Prostate gland (tissue), 2 donors: ENCODE data around the gene BRAT1. TPM values are rescaled to one million over a fixed set of nuclear protein-coding genes. Genes with fewer than 3 reads are reported as not detected.

Experiments used
- DNase-seq: peaks from one replicate; pipeline ENCODE4 v3.0.0-alpha.2; 2019; ENCODE audit warnings: low spot score
- H3K27ac ChIP-seq, 2 donors: fragments of 200-600 bp; sonication (generic); 2 replicates each; pipeline ENCODE4 v1.5.1; 2017 to 2019
- H3K27me3 ChIP-seq: fragments of 200-600 bp; sonication (generic); replicated peaks from 2 replicates; pipeline ENCODE4 v1.5.1; 2019; ENCODE audit not compliant: insufficient read depth
- H3K36me3 ChIP-seq, 2 donors: fragments of 200-600 bp; sonication (generic); 1 replicate in 1 of 2; 2 replicates in 1 of 2; pipeline versions ENCODE4 v1.5.1 to v1.8.1; 2017 to 2019
- H3K4me1 ChIP-seq: fragments of 200-600 bp; sonication (generic); replicated peaks from 2 replicates; pipeline ENCODE4 v1.5.1; 2019
- H3K4me3 ChIP-seq, 2 donors: fragments of 200-600 bp; sonication (generic); 2 replicates each; pipeline ENCODE4 v1.5.1; 2017 to 2019
- H3K9me3 ChIP-seq: fragments of 200-600 bp; sonication (generic); 2 replicates; pipeline ENCODE4 v1.5.1; 2017
- POLR2A ChIP-seq: fragments of 450-650 bp; IDR thresholded peaks from one replicate; pipeline ENCODE4 v1.6.1; 2016; ENCODE audit warnings: antibody characterized with exemption, mild to moderate bottlenecking
- POLR2AphosphoS5 ChIP-seq: sonication (generic); formaldehyde crosslinking; IDR thresholded peaks from one replicate; pipeline ENCODE4 v1.6.1; 2017; ENCODE audit warnings: antibody characterized with exemption
- WGBS: methylation state at CpG from one replicate; pipeline ENCODE4 v1.1.5; 2018; 5-methylcytosine and 5-hydroxymethylcytosine counted together
- intact Hi-C: fragments of 100-400 bp; cut with DNase I; formaldehyde crosslinking; loops from one replicate; pipeline ENCODE4 v1.14.2; 2022
- total RNA-seq, 2 donors: library from RNA; depleted of rRNA; stranded (reverse); fragments of >200 nt; gene quantifications; one replicate each; pipeline ENCODE4 v1.1.0, GENCODE V29; 2016
- TF ChIP-seq, protein P1 (sequence below), 4 experiments: fragments of 200-600 bp in 2 of 4; fragments of 450-650 bp in 2 of 4; sonication (generic) in 2 of 4; IDR thresholded peaks; 1 replicate in 3 of 4; 2 replicates in 1 of 4; pipeline ENCODE4 v1.5.1; 2016 to 2019; ENCODE audit warnings: antibody characterized with exemption in 4 of 4, mild to moderate bottlenecking in 2 of 4, moderate library complexity in 2 of 4

BRAT1 gene
- total RNA-seq, 2 donors from 2014 or later, result 83.9 to 113 TPM

DNA sequence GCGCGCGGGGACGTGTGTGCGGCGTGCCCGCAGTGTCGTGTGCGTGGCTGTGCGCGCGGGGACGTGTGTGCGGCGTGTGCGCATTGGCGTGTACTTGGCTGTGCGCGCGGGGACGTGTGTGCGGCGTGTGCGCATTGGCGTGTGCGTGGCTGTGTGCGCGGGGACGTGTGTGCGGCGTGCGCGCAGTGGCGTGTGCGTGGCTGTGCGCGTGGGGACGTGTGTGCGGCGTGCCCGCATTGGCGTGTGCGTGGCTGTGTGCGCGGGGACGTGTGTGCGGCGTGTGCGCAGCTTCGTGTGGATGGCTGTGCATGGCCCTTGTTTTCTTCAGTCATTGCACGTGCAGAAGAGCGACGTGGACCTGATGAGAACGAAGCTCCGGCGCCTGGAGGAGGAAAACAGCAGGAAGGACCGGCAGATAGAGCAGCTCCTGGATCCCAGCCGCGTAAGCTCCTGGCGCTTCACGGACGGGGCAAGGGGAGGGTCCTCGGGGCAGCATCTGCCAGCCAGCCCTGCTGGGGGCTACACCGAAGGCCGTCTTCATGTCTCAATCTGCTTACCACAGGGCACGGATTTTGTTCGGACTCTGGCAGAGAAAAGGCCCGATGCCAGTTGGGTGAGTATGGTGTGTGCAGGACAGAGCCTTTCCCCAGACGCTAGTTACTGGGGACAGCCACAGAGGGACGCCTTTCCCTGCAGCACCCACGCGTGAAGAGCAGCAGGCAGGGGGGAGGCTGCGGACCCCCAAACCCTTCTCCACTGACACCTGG lies 22.8 kb upstream of the BRAT1 start:
- H3K36me3 ChIP-seq, result peaks cover 0 to 8% of the 10 kb centered on the region in 2 donors
- no peak for DNase-seq
- 94% methylated on average over 73 of the region's 73 CpGs for WGBS

DNA sequence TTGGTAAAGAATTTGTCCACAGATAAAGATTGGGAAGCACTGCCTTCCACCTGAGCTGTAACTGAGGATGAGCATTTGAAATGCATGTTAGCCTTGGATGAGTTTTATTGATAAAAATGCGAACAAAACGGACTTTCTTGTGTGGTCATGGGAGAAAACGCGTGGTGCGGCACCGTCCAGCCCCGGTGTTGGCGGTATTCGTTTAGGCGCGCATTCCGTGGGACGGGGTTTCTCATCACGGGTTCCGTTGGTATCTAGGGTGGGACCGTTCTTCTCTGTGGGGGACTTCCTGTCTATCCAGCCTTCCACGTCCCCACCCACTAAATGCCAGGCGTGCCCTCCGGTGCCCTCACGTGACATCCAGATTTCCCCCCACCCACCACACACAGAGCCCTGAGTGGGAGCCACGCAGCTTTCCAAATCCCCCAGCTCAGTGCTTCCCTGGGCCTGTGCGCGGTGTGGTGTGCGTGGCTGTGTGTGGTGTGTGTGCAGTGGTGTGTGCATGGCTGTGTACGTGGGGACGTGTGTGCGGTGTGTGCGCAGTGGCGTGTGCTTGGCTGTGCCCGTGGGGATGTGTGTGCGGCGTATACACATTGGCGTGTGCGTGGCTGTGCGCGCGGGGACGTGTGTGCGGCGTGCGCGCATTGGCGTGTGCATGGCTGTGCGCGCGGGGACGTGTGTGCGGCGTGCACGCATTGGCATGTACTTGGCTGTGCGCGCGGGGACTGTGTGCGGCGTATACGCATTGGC lies 21.6 kb upstream of the BRAT1 start:
- TF ChIP-seq, protein P1, sequence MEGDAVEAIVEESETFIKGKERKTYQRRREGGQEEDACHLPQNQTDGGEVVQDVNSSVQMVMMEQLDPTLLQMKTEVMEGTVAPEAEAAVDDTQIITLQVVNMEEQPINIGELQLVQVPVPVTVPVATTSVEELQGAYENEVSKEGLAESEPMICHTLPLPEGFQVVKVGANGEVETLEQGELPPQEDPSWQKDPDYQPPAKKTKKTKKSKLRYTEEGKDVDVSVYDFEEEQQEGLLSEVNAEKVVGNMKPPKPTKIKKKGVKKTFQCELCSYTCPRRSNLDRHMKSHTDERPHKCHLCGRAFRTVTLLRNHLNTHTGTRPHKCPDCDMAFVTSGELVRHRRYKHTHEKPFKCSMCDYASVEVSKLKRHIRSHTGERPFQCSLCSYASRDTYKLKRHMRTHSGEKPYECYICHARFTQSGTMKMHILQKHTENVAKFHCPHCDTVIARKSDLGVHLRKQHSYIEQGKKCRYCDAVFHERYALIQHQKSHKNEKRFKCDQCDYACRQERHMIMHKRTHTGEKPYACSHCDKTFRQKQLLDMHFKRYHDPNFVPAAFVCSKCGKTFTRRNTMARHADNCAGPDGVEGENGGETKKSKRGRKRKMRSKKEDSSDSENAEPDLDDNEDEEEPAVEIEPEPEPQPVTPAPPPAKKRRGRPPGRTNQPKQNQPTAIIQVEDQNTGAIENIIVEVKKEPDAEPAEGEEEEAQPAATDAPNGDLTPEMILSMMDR (IDR thresholded peaks at IDR 0.05), result no peak
- TF ChIP-seq POLR2A, result no peak
- no peak for TF ChIP-seq POLR2AphosphoS5
- peaks cover 0 to 8% of the 10 kb centered on the region in 2 donors for H3K36me3 ChIP-seq
- intact Hi-C loops, result loop anchor here (10.0 kb wide), 1 partner anchor 278 kb away; no protein-coding TSS in a partner anchor
- WGBS, result 91% methylated on average over 56 of the region's 56 CpGs
- no peaks in the 10 kb centered on the region for H3K4me1 ChIP-seq
- H3K27me3 ChIP-seq, result no peaks in the 10 kb centered on the region
- H3K27ac ChIP-seq, result no peak overlapping the region
- no peak for DNase-seq
- no peaks in the 10 kb centered on the region for H3K9me3 ChIP-seq
- no peak overlapping the region for H3K4me3 ChIP-seq

More for the DNA sequence above, 22.8 kb upstream of the BRAT1 start:
- Histone ChIP-seq H3K4me1 (no peaks in the 10 kb centered on the region), H3K9me3 (no peaks in the 10 kb centered on the region), H3K27me3 (no peaks in the 10 kb centered on the region), H3K4me3 (no peak overlapping the region), H3K27ac (no peak overlapping the region)
- no peak for TF ChIP-seq POLR2A
- TF ChIP-seq POLR2AphosphoS5, result no peak
- TF ChIP-seq, protein P1 (IDR thresholded peaks at IDR 0.05), result no peak
- intact Hi-C loops, result loop anchor here (10.0 kb wide), 1 partner anchor 277 kb away; no protein-coding TSS in a partner anchor

DNA sequence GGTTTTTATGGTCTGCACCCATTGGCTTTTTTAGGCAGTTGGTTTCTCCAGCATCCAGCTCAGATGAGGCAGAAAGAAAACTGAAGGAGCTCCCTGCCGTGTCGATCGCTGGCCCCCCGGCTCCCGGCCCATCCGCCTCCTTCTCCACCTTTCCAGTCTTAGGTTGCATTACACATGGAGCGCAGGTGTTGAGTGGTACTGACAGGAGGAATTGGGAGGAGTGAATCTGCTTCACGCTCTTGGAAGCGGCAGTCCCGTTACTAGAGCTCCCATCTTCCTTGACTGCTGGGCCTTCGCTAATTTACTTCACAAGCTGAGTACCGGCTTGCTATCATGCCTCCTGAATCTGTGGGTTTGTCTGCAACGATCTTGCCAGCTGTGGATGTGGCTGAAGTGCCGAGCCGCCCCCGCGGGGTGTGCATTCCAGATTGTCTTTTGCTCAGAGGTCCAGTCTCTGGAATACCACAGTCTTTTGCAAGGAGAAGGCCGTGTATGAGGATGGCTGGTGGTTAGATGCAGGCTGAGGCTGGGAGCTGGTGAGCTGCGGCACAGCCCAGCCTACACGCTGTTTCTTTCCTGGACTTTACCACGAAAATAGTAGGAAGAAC lies 20.5 kb upstream of the BRAT1 start:
- Histone ChIP-seq H3K9me3 (no peaks in the 10 kb centered on the region), H3K36me3 (peaks cover 0 to 8% of the 10 kb centered on the region in 2 donors), H3K27ac (no peak overlapping the region), H3K27me3 (no peaks in the 10 kb centered on the region), H3K4me3 (no peak overlapping the region), H3K4me1 (no peaks in the 10 kb centered on the region)
- no peak for DNase-seq
- TF ChIP-seq POLR2AphosphoS5 (no peak), POLR2A (no peak)
- TF ChIP-seq, protein P1 (IDR thresholded peaks at IDR 0.05), result no peak
- 87% methylated on average over 21 of the region's 21 CpGs for WGBS
- intact Hi-C loops, result loop anchor here (10.0 kb wide), 1 partner anchor 279 kb away; no protein-coding TSS in a partner anchor

DNA sequence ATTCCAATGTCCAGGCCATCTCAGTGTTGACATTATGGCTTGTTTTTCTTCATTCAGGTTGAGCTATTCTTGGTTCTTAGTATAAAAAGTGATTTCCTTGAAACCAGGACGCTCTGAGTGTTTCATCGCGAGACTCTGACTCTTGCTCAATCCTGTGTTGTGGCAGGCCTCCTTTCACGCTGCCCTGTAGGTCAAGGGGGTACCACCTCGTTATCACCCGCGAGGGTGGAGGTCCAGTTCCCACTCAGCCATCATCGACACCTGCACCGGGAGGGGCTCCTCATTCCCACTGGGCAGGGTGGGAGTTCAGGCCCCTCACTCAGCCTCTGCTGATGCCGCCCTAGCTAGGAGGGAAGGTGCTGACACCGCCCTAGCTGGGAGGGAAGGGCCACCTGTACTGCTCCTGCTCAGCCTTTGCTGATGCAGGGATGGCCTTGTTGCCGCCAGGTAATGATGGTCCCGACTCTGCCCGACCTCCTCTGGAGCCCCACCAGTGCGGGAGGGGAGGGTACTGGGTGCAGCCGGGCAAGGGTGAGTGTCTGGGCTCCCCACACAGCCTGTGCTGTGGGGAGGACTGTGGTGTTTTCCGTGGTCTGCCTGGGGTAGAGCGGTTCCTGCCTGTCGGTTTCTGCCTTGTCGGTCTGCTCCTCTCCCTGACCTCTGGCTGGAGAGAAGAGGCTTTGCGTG lies 19.9 kb upstream of the BRAT1 start:
- no peak for TF ChIP-seq POLR2AphosphoS5
- TF ChIP-seq, protein P1 (IDR thresholded peaks at IDR 0.05), result no peak
- no peak for TF ChIP-seq POLR2A
- peaks cover 0 to 8% of the 10 kb centered on the region in 2 donors for H3K36me3 ChIP-seq
- intact Hi-C loops, result loop anchor here (10.0 kb wide), 1 partner anchor 280 kb away; no protein-coding TSS in a partner anchor
- H3K27me3 ChIP-seq, result no peaks in the 10 kb centered on the region
- H3K4me3 ChIP-seq, result no peak overlapping the region
- no peak for DNase-seq
- WGBS, result 87% methylated on average over 21 of the region's 21 CpGs
- no peaks in the 10 kb centered on the region for H3K4me1 ChIP-seq
- no peaks in the 10 kb centered on the region for H3K9me3 ChIP-seq
- H3K27ac ChIP-seq, result no peak overlapping the region
